ENCODE results near the gene CCDC171.
"Not testable (repeated sequence)": the region's sequence is repeated elsewhere in the genome, so short reads cannot be mapped to it uniquely, and the experiment has no call there.

Gene CCDC171

GRCh38 chr9:15693701-15694100 is 140.9 kb downstream of the CCDC171 start:
- Histone ChIP-seq H3K36me3 (replicated peaks) (no peaks in the 10 kb centered on the region), H3K4me3 (ENCODE audit: low read depth, low read length) (no peak overlapping the region), H3K27me3 (replicated peaks) (no peaks in the 10 kb centered on the region), H3K27ac (no peak overlapping the region)
- in situ Hi-C loops (cut with HindIII; ENCODE audit: low pct_ligation_motif_present, low sequenced_read_pairs), result no loop called here
- TF ChIP-seq CTCF (IDR thresholded peaks at IDR 0.05; ENCODE audit: low read depth, low read length, missing control alignments), result no peak
- DNase-seq, result no peak

GRCh38 chr9:15696979-15697378 is 144.1 kb downstream of the CCDC171 start:
- no peak overlapping the region for H3K27ac ChIP-seq
- in situ Hi-C loops (cut with HindIII; ENCODE audit: low pct_ligation_motif_present, low sequenced_read_pairs), result no loop called here

GRCh38 chr9:15697446-15697851 is 144.6 kb downstream of the CCDC171 start:
- Histone ChIP-seq H3K4me3 (ENCODE audit: low read depth, low read length) (no peak overlapping the region), H3K27ac (no peak overlapping the region), H3K27me3 (replicated peaks) (no peaks in the 10 kb centered on the region), H3K36me3 (replicated peaks) (no peaks in the 10 kb centered on the region)
- no peak for TF ChIP-seq CTCF (IDR thresholded peaks at IDR 0.05; ENCODE audit: low read depth, low read length, missing control alignments)
- in situ Hi-C loops (cut with HindIII; ENCODE audit: low pct_ligation_motif_present, low sequenced_read_pairs), result no loop called here
- DNase-seq, result peak; percentile 78

More at GRCh38 chr9:15696979-15697378, 144.1 kb downstream of the CCDC171 start:
- DNase-seq, result no peak
- H3K27me3 ChIP-seq (replicated peaks), result no peaks in the 10 kb centered on the region
- H3K4me3 ChIP-seq (ENCODE audit: low read depth, low read length), result no peak overlapping the region
- peak; percentile 12 for TF ChIP-seq CTCF (IDR thresholded peaks at IDR 0.05; ENCODE audit: low read depth, low read length, missing control alignments)
- no peaks in the 10 kb centered on the region for H3K36me3 ChIP-seq (replicated peaks)

GRCh38 chr9:15699876-15700559 is 147.2 kb downstream of the CCDC171 start:
- H3K27me3 ChIP-seq (replicated peaks); H3K36me3 ChIP-seq (replicated peaks); H3K27ac ChIP-seq; in situ Hi-C loops (cut with HindIII; ENCODE audit: low pct_ligation_motif_present, low sequenced_read_pairs); DNase-seq; H3K4me3 ChIP-seq (ENCODE audit: low read depth, low read length): not testable (repeated sequence)

- Histone ChIP-seq H3K36me3 (replicated peaks) (no peaks in the 10 kb centered on the region), H3K27me3 (replicated peaks) (no peaks in the 10 kb centered on the region), H3K27ac (no peak overlapping the region), H3K4me3 (ENCODE audit: low read depth, low read length) (no peak overlapping the region)
- no peak for DNase-seq
- in situ Hi-C loops (cut with HindIII; ENCODE audit: low pct_ligation_motif_present, low sequenced_read_pairs), result no loop called here
- no peak for TF ChIP-seq CTCF (IDR thresholded peaks at IDR 0.05; ENCODE audit: low read depth, low read length, missing control alignments)
Measured at GRCh38 chr9:15707000-15707399, 154.2 kb downstream of the CCDC171 start.

- DNase-seq, result no peak
- no peak for TF ChIP-seq CTCF (IDR thresholded peaks at IDR 0.05; ENCODE audit: low read depth, low read length, missing control alignments)
- Histone ChIP-seq H3K27me3 (replicated peaks) (no peaks in the 10 kb centered on the region), H3K36me3 (replicated peaks) (no peaks in the 10 kb centered on the region), H3K27ac (no peak overlapping the region), H3K4me3 (ENCODE audit: low read depth, low read length) (no peak overlapping the region)
- in situ Hi-C loops (cut with HindIII; ENCODE audit: low pct_ligation_motif_present, low sequenced_read_pairs), result no loop called here
Measured at GRCh38 chr9:15711531-15711930, 158.7 kb downstream of the CCDC171 start.

All from brain microvascular endothelial cell (primary cell).